Hematopoietic multipotent progenitor cell treated with erythropoietin and hydrocortisone succinate and interleukin-3 and kit ligand, for 15 days (in vitro differentiated cells): ENCODE data around the gene CYP19A1.
"Not testable (repeated sequence)": the region's sequence is repeated elsewhere in the genome, so short reads cannot be mapped to it uniquely, and the experiment has no call there.

ENCODE experiments used
- DNase-seq: peaks from one replicate; pipeline ENCODE4 v3.0.0-alpha.2; 2015; ENCODE audit warnings: low spot score

CYP19A1 gene

DNA sequence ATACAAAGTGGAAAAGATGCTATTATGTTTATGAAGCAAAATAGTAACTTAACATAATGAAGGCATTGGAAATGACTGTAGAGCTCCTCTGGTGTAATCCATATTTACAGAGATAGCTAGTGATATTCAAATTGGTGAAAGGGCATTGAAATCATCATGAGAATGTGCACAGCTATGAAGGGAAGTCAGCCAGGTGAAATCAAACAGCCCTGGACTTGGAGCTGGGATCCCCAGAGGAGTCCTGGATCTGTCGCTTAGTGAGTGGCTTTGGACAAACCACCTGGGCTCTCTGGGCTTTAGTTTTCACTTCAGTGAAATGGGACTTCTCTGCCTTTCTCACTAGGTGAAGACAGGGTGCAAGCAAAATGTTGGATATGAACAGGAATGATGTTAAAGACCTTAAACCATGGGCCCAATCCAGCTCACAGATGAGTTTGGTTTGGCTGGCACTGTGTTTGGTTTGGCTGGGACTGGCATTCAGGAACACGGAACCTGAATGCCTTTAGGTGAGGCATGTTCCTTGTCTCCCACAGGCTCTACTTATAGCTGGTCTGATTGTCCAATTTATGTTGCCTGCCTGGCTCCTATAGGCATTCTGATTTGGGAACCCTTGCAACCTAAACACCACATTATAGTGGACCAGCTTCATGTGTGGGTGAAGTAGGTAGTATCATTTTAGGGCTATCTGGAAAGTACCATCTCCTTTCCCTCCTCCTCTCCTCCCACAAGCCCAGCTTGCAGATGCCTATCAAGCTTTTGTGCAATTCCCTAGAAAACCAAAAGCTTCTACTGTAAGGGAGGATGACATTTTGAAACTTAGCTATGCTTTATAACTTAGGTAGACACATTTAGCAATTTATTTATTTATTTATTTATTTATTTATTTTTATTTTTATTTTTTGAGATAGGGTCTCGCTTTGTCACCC lies 133.1 kb downstream of the CYP19A1 start:
- no peak for DNase-seq

DNA sequence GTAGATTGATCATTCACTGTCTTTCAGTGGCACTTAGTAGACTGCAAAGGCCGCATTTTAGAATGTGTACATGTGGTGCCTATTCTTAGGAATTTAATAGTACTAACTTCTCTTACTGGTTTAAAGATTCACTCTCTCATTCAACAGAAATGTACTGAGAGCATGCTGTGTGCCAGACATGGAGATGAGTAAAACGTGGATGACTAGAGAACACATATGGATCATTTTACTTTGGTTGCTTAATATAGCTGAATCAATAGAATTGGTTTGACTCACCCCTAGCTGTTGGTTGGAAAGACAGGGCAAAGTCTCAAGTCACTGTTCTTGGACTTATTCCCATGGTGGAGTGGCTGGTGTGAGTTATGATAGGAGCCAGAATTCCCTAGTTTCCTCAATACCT lies 134.6 kb downstream of the CYP19A1 start:
- DNase-seq, result no peak

DNA sequence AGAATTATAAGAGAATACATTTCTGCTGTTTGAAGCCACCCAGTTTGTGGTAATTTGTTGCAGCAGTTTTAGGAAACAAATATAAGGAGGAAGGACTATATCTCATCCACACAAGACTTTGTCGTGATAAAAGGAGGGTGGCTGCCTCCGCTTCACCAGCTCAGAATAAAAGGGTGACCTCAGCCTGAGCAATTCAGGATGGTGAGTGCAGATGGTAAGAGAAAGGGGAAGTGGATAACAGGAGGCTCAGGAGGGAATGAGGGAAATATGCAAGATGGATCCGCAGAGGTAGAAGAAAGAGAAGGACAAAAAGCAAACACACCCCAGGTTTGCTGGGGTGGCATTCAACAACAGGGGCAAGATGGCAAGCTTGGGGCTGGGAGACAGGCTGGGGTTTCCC lies 135.6 kb downstream of the CYP19A1 start:
- DNase-seq, result no peak

DNA sequence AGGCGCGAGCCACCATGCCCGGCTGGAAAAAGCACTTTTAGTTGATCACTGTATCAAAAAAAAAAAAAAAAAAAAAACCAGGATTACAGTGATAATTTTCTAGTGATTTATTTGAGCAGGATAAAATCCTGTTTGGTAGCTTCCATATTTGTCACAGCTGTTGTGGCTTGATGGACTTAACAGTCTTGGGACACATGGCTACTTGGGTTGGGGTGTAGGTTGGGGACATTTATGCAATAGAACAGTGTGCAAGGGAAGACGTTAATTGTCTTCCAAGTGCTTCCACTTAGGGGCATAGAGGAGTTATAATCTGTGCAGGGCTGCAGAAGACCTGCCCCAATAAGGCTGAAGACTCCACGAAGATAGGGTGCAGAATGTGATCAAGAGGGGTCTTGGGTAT lies 136.8 kb downstream of the CYP19A1 start:
- no peak for DNase-seq

DNA sequence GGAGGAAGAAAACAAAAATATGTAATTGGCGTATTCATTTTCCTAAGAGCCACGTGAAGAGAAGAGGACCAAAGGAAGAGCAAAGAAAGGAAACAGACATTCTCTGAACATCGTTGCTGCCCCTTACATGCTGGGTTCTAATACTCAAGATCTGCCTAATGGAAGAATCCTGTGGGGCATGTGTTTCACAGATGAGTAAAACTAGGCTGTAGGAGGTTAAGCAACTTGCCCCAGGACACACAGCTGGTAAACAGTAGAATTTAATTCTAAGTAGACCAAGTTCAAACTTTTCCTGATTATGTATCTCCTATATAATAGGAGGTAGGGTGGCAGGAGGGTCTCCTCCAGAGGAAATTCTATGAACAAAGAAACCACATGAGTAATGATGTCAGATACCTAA lies 137.6 kb downstream of the CYP19A1 start:
- DNase-seq, result no peak

DNA sequence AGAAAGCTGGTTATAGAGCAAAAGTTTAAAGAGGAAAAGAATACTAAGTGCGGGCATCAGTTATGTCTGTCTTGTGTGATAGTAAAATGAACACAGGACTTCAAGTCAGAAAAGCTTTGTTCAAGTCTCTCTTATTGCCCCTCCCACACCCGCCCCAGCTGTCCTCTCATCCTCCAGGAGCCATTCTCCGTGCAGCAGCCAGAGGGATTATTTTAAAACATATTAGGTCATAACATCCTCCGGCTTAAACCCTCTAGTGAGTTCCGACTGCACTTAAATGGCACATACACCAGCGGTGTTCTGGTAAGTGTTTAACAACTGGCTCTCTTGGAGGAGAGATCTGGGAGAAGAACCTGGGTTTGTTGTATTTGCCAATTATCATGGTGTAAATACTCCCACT lies 138.9 kb downstream of the CYP19A1 start:
- no peak for DNase-seq

DNA sequence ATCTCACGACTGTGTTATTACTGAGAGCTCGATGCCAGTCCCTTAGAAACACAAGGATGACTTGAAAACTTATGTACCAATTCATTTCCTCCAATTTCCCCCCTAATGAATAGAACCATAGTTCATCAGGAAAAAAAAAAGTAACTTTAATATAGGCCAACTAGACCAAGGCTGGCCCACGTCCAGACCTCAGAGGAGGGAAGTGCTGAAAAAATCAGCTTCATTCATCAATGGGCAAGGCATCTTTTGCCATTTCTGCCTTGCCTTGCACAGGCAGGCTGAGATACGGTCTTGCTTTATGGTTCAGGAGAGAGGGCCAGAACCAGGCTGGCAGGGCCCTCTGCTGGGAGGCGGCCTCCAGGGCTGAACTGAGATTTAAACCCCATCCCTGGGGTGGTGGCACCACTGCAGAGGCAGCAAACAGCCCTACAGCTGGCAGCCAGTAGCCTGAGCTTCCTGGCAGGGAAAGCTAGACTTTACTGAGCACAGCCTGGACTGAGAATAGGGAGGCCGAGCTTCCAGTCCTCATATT lies 139.6 kb downstream of the CYP19A1 start:
- no peak for DNase-seq

DNA sequence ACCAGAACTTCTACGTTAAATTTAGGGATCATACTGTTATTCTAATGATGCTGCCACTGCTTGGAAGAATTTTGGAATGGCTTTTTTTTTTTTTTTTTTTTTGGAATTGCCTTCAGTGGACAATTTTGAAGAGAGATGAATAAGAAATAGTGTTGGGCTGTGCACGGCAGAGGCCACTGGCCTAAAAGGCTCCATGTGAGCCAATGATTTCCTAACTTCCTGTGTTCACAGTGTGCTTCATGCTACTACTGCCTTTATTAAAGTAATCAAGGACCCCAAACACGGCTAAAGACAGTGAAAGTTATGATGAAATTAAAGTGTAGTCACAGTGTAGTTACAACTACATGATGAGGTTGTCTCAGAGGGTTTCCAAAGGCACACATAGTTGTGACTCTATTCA lies 142.9 kb downstream of the CYP19A1 start:
- DNase-seq, result no peak

DNA sequence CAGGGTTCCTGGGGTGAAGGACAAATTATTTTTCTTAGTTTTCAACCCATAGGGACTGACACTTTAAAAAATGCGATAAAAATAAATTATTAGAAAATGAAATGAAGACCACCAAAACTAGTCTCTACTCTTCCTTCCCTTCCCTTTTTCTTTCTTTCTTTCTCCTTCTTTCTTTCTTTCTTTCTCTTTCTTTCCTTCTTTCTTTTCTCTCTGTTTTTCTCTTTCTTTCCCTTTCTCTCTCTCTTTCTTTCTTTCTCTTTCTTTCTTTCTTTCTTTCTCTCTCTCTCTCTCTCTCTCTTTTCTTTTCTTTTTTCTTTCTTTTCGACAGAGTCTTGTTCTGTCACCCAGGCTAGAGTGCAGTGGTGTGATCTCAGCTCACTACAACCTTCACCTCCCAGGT lies 144.4 kb downstream of the CYP19A1 start:
- no peak for DNase-seq

DNA sequence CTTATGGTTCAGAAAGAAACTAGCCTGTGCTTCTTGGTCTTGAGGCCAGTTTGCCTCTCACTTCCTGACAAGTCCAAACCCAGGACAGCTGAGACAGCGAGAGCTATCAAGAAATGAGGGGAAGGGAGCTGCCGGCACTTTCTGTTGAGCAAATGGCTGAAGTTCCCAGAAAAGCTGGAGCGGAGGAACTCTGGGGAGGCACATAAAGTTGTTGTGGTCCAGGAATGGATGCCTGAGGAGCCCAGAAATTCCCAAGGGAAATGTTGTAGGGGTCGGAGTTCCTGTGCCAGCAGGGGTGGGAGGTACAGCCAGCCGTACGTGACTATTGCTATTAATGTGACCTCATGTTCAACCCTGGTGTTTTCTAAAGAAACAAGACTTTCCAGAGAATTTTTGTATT lies 144.9 kb downstream of the CYP19A1 start:
- no peak for DNase-seq

DNA sequence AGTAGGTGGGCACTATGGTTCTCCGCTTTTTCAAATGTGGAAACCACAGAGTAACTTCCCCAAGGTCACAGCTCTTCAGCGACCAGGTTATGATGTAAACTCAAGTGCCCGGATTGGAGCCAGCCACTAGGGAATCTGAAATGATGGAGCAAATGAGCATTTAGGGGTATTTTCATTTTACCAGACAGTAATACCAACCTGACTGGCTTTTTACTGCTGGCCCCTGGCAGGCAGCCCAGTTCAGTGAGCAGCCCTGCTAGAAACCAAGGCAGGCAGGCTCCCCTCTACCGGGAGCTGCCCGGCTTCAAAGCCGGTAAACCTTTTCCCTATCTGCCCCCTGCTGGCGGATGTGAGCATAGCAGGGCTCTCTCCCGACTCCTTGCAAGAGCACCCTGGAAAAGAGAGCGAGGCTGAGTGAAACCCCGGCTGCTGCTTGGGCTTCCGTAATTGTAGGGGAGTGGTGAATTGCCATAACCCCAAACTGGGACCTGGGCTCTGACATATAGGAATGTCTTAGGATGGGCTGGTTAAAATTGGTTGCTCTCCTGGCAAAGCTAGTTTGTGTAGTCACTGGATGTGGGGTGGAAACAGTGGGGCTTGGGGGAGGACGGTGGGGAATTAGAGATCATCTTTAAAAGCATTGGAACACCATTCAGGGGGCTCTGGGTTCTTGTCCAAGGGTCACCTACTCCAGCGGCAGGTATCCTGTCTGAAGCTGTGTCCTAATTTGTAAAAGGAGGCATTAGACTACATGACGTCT lies 145.7 kb downstream of the CYP19A1 start:
- peak; percentile 71 for DNase-seq

DNA sequence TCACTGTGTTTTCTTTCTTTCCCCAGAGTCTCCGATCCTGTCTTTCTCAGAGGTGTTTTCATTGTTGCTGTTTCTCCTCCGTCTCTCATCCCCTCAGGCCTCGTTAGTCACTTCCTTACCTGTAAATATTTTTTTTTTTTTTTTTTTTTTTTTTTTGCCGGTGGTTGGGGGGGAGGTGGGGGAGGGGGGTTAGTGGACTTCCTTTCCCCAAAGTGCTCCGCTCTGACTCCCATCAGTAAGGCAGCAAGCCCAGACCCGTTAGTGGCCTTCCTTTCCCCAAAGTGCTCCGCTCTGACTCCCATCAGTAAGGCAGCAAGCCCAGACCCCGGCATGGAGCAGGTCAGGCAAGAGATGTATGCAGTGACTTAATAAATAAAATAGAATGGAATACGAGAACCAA lies 146.6 kb downstream of the CYP19A1 start:
- DNase-seq, result no peak

DNA sequence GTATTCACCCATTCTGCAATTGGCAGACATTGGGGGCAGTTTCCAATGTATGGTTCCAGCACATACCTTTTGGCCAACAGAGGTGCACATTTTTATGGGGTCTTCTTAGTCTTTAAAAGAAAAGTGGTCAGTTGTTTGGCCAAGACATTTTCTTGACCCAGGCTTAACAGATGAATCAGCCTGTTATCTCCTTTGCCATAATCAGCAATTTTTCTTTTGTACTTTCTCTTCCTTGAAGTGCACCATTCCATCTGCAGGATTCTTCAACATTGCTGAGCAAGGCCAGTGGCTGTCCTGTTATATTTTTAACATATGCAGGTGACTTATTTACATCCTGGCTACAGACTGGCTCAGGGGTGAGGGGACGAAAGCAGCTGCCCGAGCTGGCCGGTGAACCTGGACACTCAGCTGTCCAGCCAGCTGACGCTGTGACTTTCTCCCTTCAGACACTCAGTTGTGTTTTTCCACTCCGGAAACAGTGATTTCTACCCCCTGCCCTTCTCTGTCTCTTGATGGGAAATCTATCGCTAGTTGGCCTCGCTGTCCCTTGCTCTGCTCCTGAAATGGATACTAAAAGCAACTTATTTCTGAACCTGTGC lies 147.2 kb downstream of the CYP19A1 start:
- no peak for DNase-seq

DNA sequence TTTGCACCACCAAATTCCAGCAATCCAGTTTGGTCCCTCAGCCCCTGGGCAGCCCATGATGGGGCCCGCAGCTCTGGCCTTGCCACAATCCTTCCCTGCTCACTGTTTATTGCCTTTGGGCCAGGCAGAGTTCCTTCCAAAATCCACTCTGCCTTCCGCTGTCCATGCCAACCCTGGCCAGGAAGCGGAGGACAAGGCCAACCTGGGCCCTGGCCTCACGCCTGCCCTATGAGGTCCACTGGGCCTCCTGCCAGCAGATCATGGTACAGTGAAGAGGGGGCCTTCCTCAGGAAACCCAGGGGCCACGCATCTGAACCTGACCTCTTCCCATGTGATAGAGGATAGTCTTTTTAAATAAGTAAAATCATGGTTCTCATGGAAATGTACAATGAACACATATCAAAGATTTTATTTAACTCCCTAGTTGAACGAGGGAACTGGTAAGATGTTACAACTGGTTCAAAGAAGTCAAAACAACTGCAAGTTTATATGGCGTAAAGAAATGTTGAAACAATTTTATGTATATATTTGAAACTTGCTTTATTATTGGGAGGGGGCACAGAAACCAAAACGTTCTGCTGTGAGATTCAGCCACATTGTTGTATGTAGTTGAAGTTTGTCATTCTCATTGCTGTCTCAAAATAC lies 147.8 kb downstream of the CYP19A1 start:
- DNase-seq, result no peak

DNA sequence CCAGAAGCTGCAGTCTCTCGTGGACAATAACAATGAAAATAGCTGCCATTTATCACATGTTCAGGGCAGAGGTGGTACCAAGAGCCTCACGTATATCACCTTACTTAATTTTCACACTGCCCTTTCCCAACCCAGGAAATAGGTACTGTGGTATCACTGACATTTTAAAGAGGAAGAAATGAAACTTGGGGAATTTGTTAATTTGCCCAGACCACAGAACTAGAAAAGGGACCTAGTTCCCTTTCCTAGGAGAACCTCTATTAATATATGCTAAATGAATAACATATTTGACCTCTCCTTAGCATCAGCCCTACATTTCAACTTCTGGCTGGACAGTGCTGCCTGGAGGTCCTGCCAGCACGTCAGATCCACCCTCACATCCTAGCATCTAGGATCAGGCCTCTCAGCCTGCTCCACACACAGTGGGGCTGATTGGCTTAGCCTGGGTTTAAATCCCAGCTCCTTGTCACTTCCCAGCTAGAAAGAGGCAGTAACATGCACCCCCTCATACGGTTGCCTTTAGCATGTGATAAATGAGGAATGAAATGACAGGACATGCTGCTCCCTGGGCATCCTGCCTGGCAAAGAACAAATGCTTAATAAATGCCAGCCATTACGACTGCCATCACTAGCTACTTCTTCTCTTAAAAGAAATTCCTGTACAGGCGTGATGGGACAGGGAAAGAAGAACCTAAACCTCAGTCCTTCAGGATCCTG lies 148.6 kb downstream of the CYP19A1 start:
- no peak for DNase-seq

DNA sequence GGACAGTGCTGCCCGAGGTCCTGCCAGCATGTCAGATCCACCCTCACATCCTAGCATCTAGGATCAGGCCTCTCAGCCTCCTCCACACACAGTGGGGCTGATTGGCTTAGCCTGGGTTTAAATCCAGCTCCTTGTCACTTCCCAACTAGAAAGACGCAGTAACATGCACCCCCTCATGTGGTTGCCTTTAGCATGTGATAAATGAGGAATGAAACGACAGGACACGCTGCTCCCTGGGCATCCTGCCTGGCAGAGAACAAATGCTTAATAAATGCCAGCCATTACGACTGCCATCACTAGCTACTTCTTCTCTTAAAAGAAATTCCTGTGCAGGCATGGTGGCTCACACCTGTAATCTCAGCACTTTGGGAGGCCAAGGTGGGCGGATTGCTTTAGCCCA lies 149.6 kb downstream of the CYP19A1 start:
- DNase-seq, result not testable (repeated sequence)

DNA sequence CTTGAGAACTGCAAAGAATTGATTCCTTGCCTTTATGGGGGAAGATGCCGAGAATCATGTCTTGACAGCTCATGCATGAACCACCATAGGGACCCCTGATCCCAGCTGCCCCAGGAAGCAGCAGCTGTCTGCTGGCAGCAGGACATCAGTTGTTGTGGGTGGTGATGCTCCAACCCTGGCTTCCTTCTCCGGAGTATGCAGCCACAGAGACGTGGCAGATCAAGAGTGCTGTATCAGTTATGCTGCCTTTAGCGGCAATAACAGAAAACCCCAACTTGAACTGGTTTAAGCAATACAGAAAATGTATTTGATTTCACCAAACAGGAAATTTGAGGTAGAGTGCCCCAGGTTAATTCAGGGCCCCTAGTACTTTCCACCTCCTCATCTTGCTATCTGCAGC lies 151.5 kb downstream of the CYP19A1 start:
- DNase-seq, result no peak

DNA sequence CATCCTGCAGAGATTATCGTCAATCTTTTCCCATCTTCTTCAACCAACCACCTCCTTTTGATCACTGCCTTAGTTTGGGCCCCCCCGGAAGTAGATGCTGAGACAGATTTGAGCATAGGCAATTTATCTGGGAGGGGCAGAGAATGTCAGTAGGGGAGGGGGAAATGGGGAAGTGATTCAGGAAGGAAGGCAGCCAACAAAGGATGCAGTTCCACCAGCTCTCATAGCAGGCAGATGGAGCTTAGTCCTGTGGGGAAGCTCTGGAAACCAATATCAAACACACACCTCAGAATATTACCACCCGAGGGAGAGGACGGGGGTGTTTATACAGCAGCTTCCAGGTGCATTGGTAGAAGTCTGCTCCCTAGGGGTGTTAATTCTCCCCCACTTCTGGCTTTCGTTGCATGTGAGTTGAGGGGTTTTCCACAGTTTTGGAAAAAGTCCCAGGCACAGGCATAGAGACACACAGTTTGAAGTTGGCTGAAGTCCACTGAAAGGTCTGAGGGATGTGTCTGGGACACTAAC lies 152.2 kb downstream of the CYP19A1 start:
- DNase-seq, result no peak

DNA sequence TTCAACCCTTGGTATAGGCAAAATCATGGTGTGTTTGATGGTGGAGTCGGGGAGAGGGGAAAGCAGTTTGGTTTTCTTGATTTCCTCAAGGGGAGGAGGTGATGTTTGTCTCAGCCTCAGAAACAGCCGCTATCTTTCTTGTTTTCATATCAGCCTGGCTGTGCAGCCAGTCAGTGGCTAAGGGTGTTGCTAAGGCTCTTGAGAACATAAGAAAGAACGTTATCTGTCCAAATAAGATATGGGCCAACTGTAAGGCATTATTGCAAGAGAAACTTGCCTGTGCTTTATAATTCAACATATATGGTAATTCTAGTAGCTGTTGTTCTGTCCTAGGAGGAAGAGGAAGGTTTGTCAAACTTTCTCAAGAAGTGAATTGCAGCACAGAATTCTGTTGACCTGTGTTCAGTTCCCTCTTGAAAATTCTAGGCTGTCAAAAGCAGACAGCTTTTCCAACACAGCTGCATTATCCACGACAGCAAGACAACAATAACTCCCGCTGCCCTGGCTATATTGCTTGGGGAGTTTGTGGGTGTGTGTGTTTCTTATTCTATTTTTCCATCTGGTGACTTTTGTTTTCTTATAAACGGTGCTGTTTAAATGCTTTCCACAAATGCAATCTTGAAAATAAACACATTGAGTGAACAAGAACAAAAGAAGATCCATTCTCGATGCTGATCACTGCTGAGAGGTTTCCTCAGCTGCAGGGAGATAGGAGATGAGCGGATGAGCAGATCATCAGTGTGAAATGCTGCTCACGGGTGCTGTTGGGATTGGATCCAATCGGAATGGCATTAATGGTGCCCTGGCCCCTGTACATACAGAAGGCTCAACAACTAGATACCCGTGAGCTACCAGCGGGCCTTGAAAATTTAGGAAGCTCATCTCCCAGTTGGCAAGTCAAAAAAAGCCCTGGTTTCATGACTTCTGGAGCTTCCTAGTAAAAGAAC lies 152.9 kb downstream of the CYP19A1 start:
- no peak for DNase-seq

DNA sequence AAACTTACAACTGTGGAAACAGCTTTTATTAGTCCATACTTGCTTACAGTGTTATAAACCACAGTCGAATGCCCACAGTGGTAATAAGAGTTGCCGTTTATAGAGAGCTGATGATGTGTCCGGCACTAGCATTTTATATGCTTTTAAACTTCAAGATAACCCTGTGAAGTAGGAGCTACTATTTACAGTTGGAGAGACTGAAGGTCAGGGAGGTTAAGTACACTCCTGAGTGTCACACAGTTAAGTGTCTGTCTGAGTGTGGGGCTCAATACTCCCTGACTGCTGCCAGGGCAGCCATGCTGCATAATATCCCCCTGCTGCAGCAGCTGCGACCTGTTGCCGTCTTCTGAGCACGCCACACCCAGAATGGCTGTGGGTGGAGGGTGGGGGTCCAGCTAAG lies 153.8 kb downstream of the CYP19A1 start:
- DNase-seq, result no peak
